ENCODE measurements around the gene ARID3B.
"Not testable (repeated sequence)": the region's sequence is repeated elsewhere in the genome, so short reads cannot be mapped to it uniquely, and the experiment has no call there.

The ARID3B gene

DNA sequence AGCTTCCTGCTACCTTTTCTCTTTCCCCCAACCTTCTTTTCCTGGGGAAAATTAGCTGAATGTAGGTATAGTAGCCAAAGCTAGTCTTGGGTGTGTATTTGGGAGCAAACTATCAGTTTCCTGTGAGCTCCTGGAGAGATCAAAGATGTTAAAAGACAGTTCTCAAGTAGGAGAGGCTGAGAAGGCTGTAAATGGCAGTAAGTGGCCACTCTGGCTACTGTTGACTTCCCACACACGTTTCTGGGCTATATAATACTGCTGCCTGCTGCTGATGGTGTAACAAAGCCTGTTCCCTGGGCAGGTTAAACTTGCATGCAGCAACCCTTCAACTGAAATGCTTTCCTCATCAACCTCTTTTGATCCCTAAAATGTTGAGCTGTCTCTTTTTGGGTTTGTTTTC lies 27.6 kb downstream of the ARID3B start:
- no peak for DNase-seq (ENCODE audit: low read depth in 2 of 2)

DNA sequence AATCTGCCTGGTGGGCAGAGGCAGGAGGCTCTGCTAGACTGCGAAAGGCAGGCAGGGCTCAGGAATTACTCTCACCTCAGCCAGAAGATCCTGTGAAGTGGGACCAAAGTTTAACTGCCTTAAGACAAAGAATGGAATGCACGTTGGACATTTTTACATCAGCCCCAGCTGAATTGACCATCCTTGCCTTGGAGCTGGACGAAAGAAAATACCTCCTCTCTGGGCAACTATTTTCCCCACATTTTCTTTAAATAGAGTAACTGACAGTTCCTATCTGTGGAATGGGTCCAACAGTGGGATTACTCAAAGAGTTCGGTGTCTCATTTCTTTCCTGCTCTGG lies 28.7 kb downstream of the ARID3B start:
- DNase-seq (ENCODE audit: low read depth in 2 of 2): no peak

DNA sequence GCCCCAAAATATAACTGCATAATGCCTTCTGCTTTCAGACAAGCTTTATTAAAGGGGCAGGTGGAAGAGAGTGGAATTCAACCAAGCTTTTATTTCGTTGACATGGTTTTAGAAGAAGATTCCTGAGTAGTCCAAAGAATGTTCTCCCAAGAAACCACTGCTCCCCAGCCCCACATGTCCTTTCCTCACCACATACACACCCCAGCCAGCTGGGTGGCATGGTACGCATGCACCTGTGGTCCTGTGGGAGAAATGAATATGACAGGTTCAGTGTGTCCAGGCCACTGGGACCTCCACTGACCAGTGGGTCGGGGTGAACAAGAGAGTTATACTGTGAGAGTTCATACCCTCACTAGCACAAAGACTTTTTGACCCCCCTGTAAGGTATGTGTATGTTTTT lies 30.2 kb downstream of the ARID3B start:
- DNase-seq (ENCODE audit: low read depth in 2 of 2): no peak

DNA sequence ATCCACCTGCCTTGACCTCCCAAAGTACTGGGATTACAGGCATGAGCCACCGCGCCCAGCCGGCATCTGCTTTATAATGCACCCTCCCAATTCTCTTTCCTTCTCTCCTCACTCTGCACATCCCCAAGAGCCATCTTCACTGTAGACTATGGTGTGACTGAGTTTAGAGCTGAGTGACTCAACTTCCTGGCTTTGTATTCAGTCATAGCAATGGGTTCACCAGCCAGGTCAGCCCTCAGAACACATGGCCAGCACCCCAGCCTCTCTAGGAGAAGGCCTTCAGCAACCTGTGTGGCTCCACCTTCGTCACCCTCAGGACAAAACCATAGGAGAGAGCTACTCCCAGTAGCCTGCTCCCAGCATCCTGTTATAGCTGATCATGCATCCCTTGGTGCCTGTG lies 33.0 kb downstream of the ARID3B start:
- no peak for DNase-seq (ENCODE audit: low read depth in 2 of 2)

DNA sequence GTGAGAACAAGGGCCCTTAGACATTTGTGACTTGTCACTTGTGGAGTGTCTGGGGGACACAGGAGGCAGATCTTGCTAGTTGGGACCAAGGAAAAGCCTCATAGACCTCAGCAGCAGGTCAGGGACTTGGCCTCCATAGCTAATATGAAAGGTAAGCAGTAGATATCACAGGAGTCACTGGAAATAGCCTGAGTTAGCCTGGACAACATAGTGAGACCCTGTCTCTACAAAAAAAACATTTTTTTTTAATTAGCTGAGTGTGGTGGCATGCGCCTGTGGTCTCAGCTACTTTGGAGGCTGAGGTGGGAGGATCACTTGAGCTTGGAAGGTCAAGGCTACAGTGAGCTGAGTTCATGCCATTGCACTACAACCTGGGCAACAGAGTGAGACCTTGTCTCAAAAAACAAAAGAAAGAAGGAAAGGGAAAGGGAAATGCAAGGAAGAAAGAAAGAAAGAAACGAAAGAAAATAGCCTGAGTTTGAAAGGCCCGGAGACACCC lies 37.5 kb downstream of the ARID3B start:
- DNase-seq (ENCODE audit: low read depth in 2 of 2): no peak

DNA sequence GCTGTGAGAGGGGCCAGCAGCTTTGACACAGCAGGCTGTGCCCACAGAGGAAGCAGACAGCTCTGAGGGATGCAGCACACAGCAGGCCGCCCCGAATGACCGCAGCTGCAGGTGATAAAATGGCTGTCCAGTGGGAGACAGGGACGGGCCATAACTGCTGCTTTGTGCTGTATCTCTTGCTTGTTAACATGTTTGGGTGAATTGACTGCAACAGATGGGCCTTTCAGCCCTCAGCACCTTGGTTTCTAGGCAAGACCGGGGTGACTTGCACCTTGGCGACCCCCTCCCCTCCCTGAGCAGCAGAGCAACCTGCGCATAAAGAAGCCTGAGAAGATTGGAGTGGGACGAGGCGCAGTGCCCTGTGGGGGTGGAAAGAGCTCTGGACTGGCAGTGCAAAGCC lies 38.0 kb downstream of the ARID3B start:
- no peak for DNase-seq (ENCODE audit: low read depth in 2 of 2)

DNA sequence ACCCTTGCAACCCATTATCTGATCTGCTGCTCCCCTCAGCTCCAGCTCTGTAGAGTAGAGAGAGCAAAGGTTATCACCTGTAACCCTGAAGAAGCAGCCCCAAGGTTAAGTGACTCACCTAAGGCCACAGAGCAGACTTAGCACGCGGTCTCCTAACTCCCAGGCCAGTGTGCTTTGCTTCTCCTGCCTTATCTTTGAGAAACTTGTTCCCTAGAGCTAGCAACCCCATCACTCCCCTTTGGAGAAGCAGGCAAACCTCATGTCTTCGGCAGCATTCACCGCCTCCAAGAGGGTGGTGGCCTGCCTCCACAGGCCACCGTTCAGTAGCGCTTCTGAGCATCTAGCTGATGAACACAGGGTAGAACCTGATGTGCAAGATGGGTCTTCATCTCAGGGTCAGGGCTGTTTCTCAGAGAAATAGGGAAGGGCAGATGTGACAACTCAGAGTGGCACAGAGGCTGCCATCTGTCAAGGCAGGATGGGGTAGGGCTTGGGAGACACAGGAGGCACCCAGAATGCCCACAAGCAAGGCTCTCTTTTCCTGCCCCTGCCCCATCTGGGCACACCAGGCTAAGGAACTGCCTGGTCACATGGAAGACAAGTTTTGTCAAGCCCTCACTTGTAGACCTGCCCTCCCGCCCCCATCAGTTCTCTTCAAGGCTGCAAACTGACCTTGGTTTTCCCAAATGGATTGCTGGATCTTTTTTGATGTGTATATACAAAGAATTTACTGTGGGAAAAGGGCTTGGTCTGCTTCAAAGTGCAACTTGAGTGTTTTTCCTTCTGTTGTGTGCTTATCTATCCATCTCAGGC lies 39.7 kb downstream of the ARID3B start:
- DNase-seq (ENCODE audit: low read depth in 2 of 2): no peak

DNA sequence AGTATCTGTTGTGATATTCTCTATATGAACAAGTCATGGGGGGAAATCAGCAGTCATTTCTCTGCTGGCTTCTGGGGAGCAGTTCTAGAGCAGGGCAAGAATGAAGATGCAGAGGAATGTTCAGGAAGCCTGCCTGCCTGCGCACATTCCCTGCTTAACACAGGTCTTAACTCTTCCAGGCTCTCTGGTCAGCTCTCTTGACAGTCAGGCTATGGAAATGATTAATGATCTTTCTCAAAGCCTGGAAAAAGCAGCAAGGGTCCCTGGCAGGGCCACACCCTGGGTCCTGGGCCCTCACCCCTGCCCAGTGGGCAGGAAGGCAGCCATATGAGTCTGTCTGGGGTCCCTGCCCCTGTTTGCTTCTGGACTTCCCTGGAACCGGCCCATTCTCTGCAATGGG lies 43.2 kb downstream of the ARID3B start:
- no peak for DNase-seq (ENCODE audit: low read depth in 2 of 2)

DNA sequence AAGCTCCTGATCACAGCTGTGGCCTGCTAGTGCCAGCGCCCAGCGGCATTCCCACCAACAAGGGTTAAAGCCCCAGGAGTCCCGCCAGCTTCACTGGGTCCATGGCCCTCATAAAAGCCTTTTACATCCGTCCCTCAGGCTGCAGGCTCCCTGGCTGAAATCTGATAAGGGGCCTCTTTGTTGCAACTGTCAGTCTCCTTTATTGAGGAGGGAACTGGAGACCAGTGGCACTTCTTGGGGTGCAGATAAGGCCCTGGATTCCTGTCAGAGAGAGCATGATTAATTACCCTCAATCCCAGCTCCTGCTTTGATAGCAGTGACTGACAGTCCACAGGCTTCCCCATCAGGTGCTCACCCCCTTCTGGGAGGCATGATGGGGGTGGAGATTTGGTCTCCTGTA lies 43.8 kb downstream of the ARID3B start:
- no peak for DNase-seq (ENCODE audit: low read depth in 2 of 2)

DNA sequence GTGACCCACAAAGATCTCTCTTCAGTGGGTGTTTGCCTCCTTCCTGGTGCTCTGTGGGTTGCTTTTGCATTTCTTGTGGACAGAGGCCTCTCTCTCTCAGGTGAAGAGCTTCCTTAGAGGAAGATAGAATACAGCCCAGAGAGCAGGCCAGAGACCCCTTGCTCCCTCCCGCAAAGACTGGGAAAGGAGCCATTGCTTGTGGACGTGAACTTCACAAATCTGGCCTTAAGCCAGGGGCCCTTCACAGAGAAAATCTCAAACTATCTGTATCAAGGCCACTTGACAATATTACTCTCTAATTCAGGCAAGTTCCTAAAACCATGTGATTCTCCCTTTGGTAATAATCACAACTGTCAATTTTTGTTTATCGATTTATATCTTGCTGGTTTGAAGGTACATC lies 44.2 kb downstream of the ARID3B start:
- no peak for DNase-seq (ENCODE audit: low read depth in 2 of 2)

DNA sequence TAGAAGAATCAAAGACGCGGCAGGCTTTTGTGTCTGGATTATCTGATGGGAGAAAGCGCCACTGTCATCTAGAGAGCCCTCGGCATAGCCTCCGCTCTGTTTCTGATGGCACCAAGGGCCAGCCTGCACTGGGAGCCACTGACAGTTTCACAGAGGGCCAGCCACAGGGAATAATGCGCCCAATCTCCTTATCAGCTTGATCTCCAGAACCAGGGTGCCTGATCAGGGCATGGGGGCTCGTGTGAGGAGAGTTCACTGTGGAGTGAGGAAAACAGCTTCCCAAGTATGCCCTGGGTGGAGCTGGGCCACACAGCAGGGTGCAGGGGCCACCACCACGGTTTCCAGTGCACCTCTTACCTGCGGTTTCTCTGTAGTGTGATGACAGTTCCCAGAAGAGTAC lies 44.8 kb downstream of the ARID3B start:
- no peak for DNase-seq (ENCODE audit: low read depth in 2 of 2)

DNA sequence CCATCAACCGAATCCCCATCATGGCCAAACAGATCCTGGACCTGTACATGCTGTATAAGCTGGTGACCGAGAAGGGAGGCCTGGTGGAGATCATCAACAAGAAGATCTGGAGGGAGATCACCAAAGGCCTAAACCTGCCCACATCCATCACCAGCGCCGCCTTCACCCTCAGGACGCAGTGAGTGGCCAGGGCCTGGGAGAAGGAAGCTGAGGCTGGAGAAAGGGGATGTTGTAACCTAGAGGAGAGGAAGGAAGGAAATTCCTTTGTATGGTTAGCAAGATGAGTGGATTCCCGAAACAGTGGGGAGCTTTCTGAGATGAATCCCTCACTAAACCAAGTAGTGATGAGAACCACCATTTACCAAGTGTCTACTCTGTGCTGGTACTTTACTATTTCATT lies 48.8 kb downstream of the ARID3B start:
- no peak for DNase-seq (ENCODE audit: low read depth in 2 of 2)

DNA sequence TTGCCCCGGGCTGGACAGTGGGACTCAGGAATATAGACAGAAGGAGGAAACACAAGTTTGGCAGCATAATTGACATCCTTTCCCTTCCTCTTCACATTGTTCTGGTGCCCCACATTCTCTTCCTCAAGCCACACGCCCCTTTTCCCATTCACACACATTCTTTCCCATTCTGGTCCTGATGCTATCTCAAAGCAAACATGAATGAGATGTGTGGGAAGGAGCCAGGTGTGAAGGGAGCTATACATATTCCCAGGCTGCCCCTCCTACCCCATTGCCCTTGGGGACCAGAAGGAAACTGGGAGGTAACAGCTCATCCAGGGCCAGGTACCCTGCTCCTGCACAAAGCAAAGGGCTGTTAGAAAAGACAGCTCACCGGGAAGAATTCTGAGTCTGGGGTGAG lies 51.2 kb downstream of the ARID3B start:
- no peak for DNase-seq (ENCODE audit: low read depth in 2 of 2)

DNA sequence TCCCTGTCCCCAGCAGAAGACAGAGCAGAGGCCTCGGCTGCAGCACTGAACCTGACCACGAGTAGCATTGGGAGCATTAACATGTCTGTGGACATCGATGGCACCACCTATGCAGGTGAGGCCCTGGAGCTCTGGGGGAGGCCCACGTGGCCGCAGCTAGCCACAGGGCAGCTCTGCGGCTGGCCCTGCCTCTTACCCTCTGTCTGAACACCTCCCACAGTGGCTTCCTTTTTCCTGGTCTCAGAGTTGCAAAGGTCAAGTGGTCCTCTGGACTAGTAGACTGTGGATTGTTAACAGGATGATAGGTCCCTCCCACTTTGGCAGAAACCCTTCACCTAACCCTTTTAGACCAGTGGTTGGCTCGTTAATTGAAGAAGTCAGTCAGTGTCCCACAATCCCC lies 52.1 kb downstream of the ARID3B start:
- no peak for DNase-seq (ENCODE audit: low read depth in 2 of 2)

DNA sequence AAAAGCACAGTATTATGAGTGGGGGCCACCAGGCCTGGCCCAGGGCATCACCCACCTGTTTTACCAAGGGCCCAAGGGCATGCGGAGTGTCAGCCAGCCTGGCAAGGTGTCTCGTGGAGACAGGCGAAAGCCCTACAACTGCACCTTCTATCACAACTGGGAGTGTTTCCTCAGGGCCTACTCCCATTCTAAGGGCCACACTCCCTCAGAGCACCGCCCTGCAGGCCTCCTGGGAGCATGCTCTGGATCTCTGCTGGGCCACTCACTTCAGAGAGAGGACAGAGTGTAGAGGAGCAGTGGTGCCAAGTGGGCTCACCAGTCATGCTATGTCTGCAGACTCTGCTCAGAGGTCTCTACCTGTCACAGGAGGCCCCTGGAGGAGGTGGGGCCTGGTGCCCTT lies 53.4 kb downstream of the ARID3B start:
- no peak for DNase-seq (ENCODE audit: low read depth in 2 of 2)

DNA sequence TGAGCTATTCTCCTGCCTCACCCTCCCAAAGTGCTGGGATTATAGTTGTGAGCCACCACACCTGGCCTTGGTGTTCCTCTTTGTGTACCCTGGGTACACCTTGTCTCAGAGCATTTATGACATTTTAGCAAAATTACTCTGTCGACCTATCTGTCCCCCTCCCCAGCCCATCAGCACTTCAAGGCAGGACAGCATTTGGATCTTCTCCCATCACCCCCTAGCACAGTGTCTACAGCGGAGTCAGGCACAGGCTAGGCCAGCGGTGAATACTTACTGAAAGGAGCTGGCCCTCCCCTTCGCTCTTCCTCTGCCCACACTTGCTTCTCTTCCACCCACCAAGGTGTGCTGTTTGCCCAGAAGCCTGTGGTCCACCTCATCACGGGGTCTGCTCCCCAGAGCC lies 54.3 kb downstream of the ARID3B start:
- DNase-seq (ENCODE audit: low read depth in 2 of 2): no peak

DNA sequence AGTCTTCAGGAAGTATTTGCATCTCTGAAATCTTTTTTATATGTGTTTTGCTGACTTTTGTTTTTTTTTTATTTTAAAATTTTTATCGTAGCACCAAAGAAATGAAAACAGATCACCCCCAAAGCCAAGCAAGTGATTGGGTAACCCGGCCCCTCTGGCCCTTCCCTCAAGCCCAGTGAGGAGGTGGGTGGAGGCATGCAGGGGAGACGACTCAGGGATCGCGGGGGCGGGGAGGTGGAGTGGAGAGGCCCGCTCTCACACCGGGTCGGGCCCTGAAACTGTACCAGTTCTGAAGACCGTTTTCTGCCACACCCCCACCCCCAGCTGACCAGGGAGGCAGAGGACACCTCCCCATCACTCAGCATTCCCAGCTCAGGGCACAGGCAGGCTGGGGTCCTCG lies 55.7 kb downstream of the ARID3B start:
- DNase-seq (ENCODE audit: low read depth in 2 of 2): not testable (repeated sequence)

DNA sequence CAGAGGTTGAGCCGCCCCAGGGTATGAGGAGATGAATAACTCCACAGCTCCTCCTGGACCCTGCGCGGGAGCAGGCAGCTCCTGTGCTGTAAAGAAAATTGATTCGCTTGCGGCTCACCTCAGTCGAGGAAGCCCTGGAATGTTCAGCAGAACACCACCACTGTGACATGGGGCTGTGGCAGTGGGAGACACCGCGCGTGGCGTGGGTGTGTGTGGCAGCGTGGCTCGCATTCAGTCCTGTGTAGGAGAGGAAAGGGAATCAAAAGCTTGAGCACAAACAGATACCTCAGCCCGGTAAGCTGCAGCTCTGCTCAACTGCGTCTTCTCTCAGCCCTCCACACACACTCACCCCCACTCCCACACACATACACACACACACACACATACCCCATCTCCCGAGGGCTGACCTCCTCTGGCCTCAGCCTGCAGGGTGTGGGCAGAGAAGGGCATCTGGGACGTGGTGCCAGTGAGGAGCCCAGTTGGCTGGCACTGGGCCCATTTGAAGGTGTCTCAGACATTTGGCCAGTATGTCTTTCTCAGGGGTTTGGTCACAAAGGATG lies 56.2 kb downstream of the ARID3B start:
- not testable (repeated sequence) for DNase-seq (ENCODE audit: low read depth in 2 of 2)

DNA sequence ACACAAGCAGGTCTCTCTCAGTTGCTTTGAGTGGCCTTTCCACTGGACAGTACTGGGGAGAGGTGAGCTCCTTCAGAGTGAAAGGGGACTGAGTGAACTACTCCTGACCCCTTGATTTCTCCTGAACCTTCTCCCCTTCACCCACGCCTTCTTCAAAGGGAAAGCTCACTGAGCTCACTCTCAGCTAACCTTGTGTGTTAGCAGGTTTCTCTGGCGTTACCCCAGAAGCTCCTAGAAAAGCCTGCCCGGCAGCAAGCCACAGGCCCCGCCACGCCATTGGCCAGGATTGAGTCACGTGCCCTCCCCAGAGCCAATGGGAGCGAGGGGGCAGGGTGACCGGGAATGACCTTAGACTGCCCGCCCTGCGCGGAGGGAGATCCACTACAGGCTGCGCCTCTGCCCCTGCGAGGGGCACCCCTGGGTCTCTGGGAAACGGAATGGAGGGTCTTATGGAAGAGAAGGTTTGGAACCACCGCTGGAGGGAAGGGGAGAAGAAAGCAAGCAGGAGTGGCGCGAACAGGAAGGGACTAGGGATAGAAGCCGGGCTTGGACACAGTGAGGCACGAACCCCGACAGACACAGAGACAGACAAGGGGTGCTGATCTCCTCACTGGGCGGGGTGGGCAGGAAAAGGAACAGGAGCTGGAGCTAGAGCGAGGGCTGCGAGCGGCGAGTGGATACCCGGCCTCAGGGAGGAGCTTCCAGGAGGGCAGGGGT lies 57.3 kb downstream of the ARID3B start:
- DNase-seq (ENCODE audit: low read depth in 2 of 2): peak; percentile 74 to 80

DNA sequence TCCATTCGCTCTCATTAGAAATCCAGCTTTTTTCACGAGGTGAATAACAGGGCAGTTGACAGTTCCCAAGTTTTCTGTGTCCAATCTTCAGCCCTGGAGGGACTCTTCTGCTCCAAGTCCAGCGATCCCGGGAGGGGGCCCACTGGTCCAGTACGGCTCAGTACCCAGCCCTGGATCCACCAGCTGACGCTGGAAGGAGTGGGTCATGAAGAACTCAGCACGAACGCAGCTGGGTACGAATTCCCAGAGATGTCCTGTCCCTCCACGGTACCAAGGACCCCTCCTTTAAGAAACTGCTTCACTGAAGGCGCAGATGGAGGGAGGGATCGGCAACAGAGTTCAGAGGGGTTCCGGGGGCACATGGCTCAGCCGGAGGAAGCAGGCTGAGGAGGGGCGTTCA lies 58.1 kb downstream of the ARID3B start:
- no peak for DNase-seq (ENCODE audit: low read depth in 2 of 2)

DNA sequence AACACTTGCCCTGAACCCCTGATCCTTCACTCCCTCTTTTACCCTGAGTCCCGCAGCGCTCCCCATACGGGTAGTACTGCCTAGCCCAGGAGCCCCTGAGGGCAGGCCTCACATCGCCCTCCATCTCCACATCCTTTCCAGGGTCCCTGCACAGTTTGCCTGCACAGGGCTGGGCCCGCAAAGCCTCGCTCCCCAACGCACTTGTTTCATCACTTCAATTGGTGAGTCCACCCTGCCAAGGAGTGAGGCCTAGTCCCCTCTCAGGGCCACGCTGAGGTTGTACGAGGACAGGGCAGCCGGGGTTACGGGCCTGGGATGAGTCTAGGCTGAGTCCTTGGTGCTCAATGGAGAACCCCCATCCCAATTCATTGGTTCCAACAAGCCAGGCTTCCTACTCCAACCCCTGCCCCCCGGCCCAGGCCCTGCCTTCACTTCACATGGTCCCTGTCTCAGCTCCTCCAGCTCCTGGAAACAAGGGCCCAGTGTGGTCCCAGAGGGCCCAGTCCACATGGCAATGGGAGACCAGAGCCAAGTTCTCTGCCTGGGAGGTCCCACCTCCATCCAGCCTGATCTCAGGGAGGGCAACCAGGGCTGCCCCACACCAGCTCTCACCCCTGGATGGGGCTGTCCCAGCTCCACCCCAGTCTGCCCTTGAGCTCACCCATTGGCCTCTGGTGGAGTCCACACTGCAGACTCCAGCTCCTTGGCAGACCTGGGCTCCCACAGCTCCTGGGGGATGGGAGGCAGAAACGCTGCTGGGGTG lies 62.2 kb downstream of the ARID3B start:
- no peak for DNase-seq (ENCODE audit: low read depth in 2 of 2)
